Measurements from ENCODE around the gene UBA6. TPM values are rescaled to one million over a fixed set of nuclear protein-coding genes. Genes with fewer than 3 reads are reported as not detected.

UBA6 gene
- total and polyA plus RNA-seq, 2 donors from 2014 or later = 5.2 to 45.8 TPM

GRCh38 chr4:67566335-67566734 lies 134.6 kb downstream of the UBA6 start:
- intact Hi-C loops (cut with DNase I) = no loop called here
- TF ChIP-seq CTCF (IDR thresholded peaks at IDR 0.05; ENCODE audit: borderline replicate concordance, extremely low read depth, insufficient read depth) = no peak
- no peaks in the 10 kb centered on the region for H3K4me1 ChIP-seq (ENCODE audit: control insufficient read depth in 2 of 3, insufficient read depth in 2 of 3, low read depth in 1 of 3, low read length in 3 of 3)
- DNase-seq (no peak), FAIRE-seq (no peak)
- no peaks in the 10 kb centered on the region for H3K36me3 ChIP-seq (ENCODE audit: control insufficient read depth in 2 of 3, insufficient read depth in 3 of 3, low read length in 3 of 3)
- no peak overlapping the region for H3K4me3 ChIP-seq (ENCODE audit: low read length in 3 of 3)
- H3K9ac ChIP-seq (ENCODE audit: low read length in 3 of 3) = no peak overlapping the region
- no peak overlapping the region for H3K27ac ChIP-seq (ENCODE audit: low read depth in 2 of 2, low read length in 2 of 2)
- H3K27me3 ChIP-seq (ENCODE audit: control insufficient read depth, insufficient read depth, low read length) = no peaks in the 10 kb centered on the region
- no peaks in the 10 kb centered on the region for H3K9me3 ChIP-seq (ENCODE audit: control insufficient read depth in 2 of 3, insufficient read depth in 1 of 3, low read length in 3 of 3)

GRCh38 chr4:67565284-67565683 lies 135.7 kb downstream of the UBA6 start:
- no peak overlapping the region for H3K27ac ChIP-seq (ENCODE audit: low read depth in 2 of 2, low read length in 2 of 2)
- H3K9me3 ChIP-seq (ENCODE audit: control insufficient read depth in 2 of 3, insufficient read depth in 1 of 3, low read length in 3 of 3) = no peaks in the 10 kb centered on the region
- no peak for DNase-seq
- intact Hi-C loops (cut with DNase I) = no loop called here
- H3K9ac ChIP-seq (ENCODE audit: low read length in 3 of 3) = no peak overlapping the region
- no peak for FAIRE-seq
- H3K4me1 ChIP-seq (ENCODE audit: control insufficient read depth in 2 of 3, insufficient read depth in 2 of 3, low read depth in 1 of 3, low read length in 3 of 3) = no peaks in the 10 kb centered on the region
- no peak overlapping the region for H3K4me3 ChIP-seq (ENCODE audit: low read length in 3 of 3)
- H3K36me3 ChIP-seq (ENCODE audit: control insufficient read depth in 2 of 3, insufficient read depth in 3 of 3, low read length in 3 of 3) = no peaks in the 10 kb centered on the region
- H3K27me3 ChIP-seq (ENCODE audit: control insufficient read depth, insufficient read depth, low read length) = no peaks in the 10 kb centered on the region
- no peak for TF ChIP-seq CTCF (IDR thresholded peaks at IDR 0.05; ENCODE audit: borderline replicate concordance, extremely low read depth, insufficient read depth)

Other genes starting within 250 kb of the UBA6 start
- gene CENPC, start 155.7 kb downstream of the UBA6 start, total RNA-seq = 24.7 TPM
- gene CENPC, start 155.7 kb downstream of the UBA6 start, polyA plus RNA-seq (ENCODE audit: insufficient read depth, low read depth, low replicate concordance) = 4.6 TPM
- gene STAP1, start 142.4 kb downstream of the UBA6 start, total RNA-seq = 3.9 TPM
- 17.9 TPM for gene STAP1, start 142.4 kb downstream of the UBA6 start, polyA plus RNA-seq (ENCODE audit: insufficient read depth, low read depth, low replicate concordance)
- gene GNRHR, start 53.2 kb upstream of the UBA6 start, total RNA-seq = not detected
- gene GNRHR, start 53.2 kb upstream of the UBA6 start, polyA plus RNA-seq (ENCODE audit: insufficient read depth, low read depth, low replicate concordance) = not detected
- not detected for gene TMPRSS11D, start 182.8 kb upstream of the UBA6 start, total RNA-seq
- not detected for gene TMPRSS11D, start 182.8 kb upstream of the UBA6 start, polyA plus RNA-seq (ENCODE audit: insufficient read depth, low read depth, low replicate concordance)

Data from kidney (tissue), 14 donors.